ENCODE measurements around the gene CORO7. TPM values are rescaled to one million over a fixed set of nuclear protein-coding genes. Genes with fewer than 3 reads are reported as not detected.
"Not testable (repeated sequence)": the region's sequence is repeated elsewhere in the genome, so short reads cannot be mapped to it uniquely, and the experiment has no call there.

The CORO7 gene
- total and polyA plus RNA-seq, 7 donors, result 10.0 to 43.4 (median 17.1) TPM

- DNase-seq, result no peak
- no peak overlapping the region for H3K4me3 ChIP-seq
- no peak for TF ChIP-seq POLR2AphosphoS5 (IDR thresholded peaks at IDR 0.05)
- no peak for TF ChIP-seq CTCF (IDR thresholded peaks at IDR 0.05)
- TF ChIP-seq POLR2A (IDR thresholded peaks at IDR 0.05), result no peak
- no peak for TF ChIP-seq EP300 (IDR thresholded peaks at IDR 0.05)
- H3K36me3 ChIP-seq, result peaks cover 0 to 24% (median 7%) of the 10 kb centered on the region in 4 donors
- intact Hi-C loops (cut with DNase I), result no loop called here
- 89 to 96% methylated on average over 9 of the region's 9 CpGs for WGBS, 2 donors
- no peak overlapping the region for H3K27ac ChIP-seq
- peaks cover 0 to 13% (median 6%) of the 10 kb centered on the region in 4 donors for H3K4me1 ChIP-seq
- no peaks in the 10 kb centered on the region for H3K9me3 ChIP-seq
- H3K27me3 ChIP-seq, result no peaks in the 10 kb centered on the region
These were observed 17.2 kb downstream of the CORO7 start for GRCh38 chr16:4399001-4399730.

- intact Hi-C loops (cut with DNase I), result no loop called here
- Histone ChIP-seq H3K27me3 (no peaks in the 10 kb centered on the region), H3K4me1 (peaks cover 0 to 28% (median 18%) of the 10 kb centered on the region in 4 donors), H3K27ac (peak overlapping the region in 2 of 4 donors; percentile 61 to 64), H3K36me3 (peaks cover 0 to 4% (median 0%) of the 10 kb centered on the region in 4 donors), H3K4me3 (no peak overlapping the region), H3K9me3 (no peaks in the 10 kb centered on the region)
- WGBS, 2 donors, result 84 to 88% methylated on average over 9 of the region's 9 CpGs
- TF ChIP-seq POLR2AphosphoS5 (IDR thresholded peaks at IDR 0.05), result no peak
- TF ChIP-seq POLR2A (IDR thresholded peaks at IDR 0.05), result no peak
- no peak for TF ChIP-seq CTCF (IDR thresholded peaks at IDR 0.05)
- no peak for TF ChIP-seq EP300 (IDR thresholded peaks at IDR 0.05)
- no peak for DNase-seq
These were observed 21.2 kb downstream of the CORO7 start for GRCh38 chr16:4395055-4395726.

- H3K27me3 ChIP-seq; DNase-seq; H3K36me3 ChIP-seq; H3K9me3 ChIP-seq; intact Hi-C loops (cut with DNase I); H3K4me3 ChIP-seq: not testable (repeated sequence)
- Histone ChIP-seq H3K27ac (peak overlapping the region in 2 of 4 donors; percentile 61 to 64), H3K4me1 (peaks cover 0 to 28% (median 18%) of the 10 kb centered on the region in 4 donors)
- 96% methylated on average over 15 of the region's 15 CpGs for WGBS, 2 donors
These were observed 22.5 kb downstream of the CORO7 start for GRCh38 chr16:4393850-4394249.

- no peak for TF ChIP-seq POLR2A (IDR thresholded peaks at IDR 0.05)
- TF ChIP-seq EP300 (IDR thresholded peaks at IDR 0.05), result no peak
- no peak for TF ChIP-seq CTCF (IDR thresholded peaks at IDR 0.05)
- TF ChIP-seq POLR2AphosphoS5 (IDR thresholded peaks at IDR 0.05), result no peak
- Histone ChIP-seq H3K27ac (peak overlapping the region; percentile 54 to 64 (median 62)), H3K36me3 (peaks cover 0 to 8% (median 2%) of the 10 kb centered on the region in 4 donors), H3K4me1 (peaks cover 0 to 28% (median 18%) of the 10 kb centered on the region in 4 donors), H3K4me3 (no peak overlapping the region), H3K9me3 (no peaks in the 10 kb centered on the region), H3K27me3 (no peaks in the 10 kb centered on the region)
- intact Hi-C loops (cut with DNase I), result no loop called here
- no peak for DNase-seq
- WGBS, 2 donors, result 73 to 79% methylated on average over 6 of the region's 6 CpGs
These were observed 23.2 kb downstream of the CORO7 start for GRCh38 chr16:4393240-4393600.
